Measurements from ENCODE around the gene DGUOK.

DGUOK gene

GRCh38 chr2:73972846-73973245, 46.2 kb downstream of the DGUOK start:
- CTCF ChIA-PET: interaction anchor here (1.0 to 1.4 kb wide), 3 partner anchors 10 to 132 kb away, joined by 3 read pairs; no protein-coding TSS in a partner anchor
- DNase-seq (ENCODE audit: extremely low spot score): peak; percentile 41
- no peak for TF ChIP-seq CTCF (IDR thresholded peaks at IDR 0.05; ENCODE audit: control extremely low read depth, extremely low read depth, low read depth, missing control alignments)
- POLR2A ChIA-PET: interaction anchor here (0.6 kb wide), 1 partner anchor 13 kb away, joined by 3 read pairs; no protein-coding TSS in a partner anchor

GRCh38 chr2:73975731-73976130, 49.1 kb downstream of the DGUOK start:
- no peak for DNase-seq (ENCODE audit: extremely low spot score)
- POLR2A ChIA-PET: no interaction called here
- CTCF ChIA-PET: interaction anchor here (1.0 to 2.0 kb wide), 4 partner anchors 10 to 37 kb away, joined by 3 to 6 read pairs (median 3); no protein-coding TSS in a partner anchor
- TF ChIP-seq CTCF (IDR thresholded peaks at IDR 0.05; ENCODE audit: control extremely low read depth, extremely low read depth, low read depth, missing control alignments): no peak

- DNase-seq (ENCODE audit: extremely low spot score): no peak
- no peak for TF ChIP-seq CTCF (IDR thresholded peaks at IDR 0.05; ENCODE audit: control extremely low read depth, extremely low read depth, low read depth, missing control alignments)
- ChIA-PET CTCF (interaction anchor here (1.3 to 2.0 kb wide), 2 partner anchors 9 to 12 kb away, joined by 5 to 6 read pairs; no protein-coding TSS in a partner anchor), POLR2A (interaction anchor here (0.6 kb wide), 1 partner anchor 23 kb away, joined by 3 read pairs; no protein-coding TSS in a partner anchor)
Observed at GRCh38 chr2:73976803-73977202, 50.1 kb downstream of the DGUOK start.

GRCh38 chr2:73977466-73977865, 50.8 kb downstream of the DGUOK start:
- POLR2A ChIA-PET: no interaction called here
- no peak for DNase-seq (ENCODE audit: extremely low spot score)
- CTCF ChIA-PET: interaction anchor here (1.3 kb wide), 1 partner anchor 10 kb away, joined by 5 read pairs; no protein-coding TSS in a partner anchor
- TF ChIP-seq CTCF (IDR thresholded peaks at IDR 0.05; ENCODE audit: control extremely low read depth, extremely low read depth, low read depth, missing control alignments): no peak

GRCh38 chr2:73979021-73979420, 52.3 kb downstream of the DGUOK start:
- POLR2A ChIA-PET: no interaction called here
- DNase-seq (ENCODE audit: extremely low spot score): peak; percentile 67
- CTCF ChIA-PET: interaction anchor here (1.1 to 4.2 kb wide), 8 partner anchors 8 to 155 kb away, joined by 3 to 15 read pairs (median 4); no protein-coding TSS in a partner anchor
- no peak for TF ChIP-seq CTCF (IDR thresholded peaks at IDR 0.05; ENCODE audit: control extremely low read depth, extremely low read depth, low read depth, missing control alignments)

- POLR2A ChIA-PET: interaction anchor here (0.6 kb wide), 1 partner anchor 47 kb away, joined by 3 read pairs; no protein-coding TSS in a partner anchor
Observed at GRCh38 chr2:73979686-73980085, 53.0 kb downstream of the DGUOK start.

More at GRCh38 chr2:73979686-73980085, 53.0 kb downstream of the DGUOK start:
- CTCF ChIA-PET: interaction anchor here (1.2 to 4.2 kb wide), 7 partner anchors 8 to 156 kb away, joined by 3 to 15 read pairs (median 4); no protein-coding TSS in a partner anchor
- DNase-seq (ENCODE audit: extremely low spot score): no peak
- TF ChIP-seq CTCF (IDR thresholded peaks at IDR 0.05; ENCODE audit: control extremely low read depth, extremely low read depth, low read depth, missing control alignments): no peak

All from GM10248 (cell line).